ENCODE results near the gene IQSEC3.

Gene IQSEC3

DNA sequence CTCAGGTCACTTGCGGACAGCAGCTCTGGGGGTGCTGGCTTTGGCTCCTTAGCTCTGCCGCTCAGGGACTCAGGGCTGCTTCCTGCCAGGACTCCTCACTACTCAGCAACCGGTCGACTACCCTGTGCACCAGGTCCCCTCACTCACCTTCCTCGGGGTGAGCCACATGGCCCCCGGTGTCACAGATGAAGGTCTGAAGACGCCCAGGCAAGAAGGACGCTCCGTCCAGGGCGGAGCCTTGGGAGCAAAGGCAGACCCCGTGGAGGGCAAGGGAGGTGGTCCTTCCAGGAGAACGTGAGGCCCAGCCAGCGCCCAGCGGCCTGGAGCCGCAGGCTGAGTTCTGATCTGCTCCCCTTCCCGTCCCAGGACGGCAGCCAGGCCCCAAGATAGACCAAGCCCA is 115.4 kb downstream of the IQSEC3 start (continued):
- TF ChIP-seq, protein P1, sequence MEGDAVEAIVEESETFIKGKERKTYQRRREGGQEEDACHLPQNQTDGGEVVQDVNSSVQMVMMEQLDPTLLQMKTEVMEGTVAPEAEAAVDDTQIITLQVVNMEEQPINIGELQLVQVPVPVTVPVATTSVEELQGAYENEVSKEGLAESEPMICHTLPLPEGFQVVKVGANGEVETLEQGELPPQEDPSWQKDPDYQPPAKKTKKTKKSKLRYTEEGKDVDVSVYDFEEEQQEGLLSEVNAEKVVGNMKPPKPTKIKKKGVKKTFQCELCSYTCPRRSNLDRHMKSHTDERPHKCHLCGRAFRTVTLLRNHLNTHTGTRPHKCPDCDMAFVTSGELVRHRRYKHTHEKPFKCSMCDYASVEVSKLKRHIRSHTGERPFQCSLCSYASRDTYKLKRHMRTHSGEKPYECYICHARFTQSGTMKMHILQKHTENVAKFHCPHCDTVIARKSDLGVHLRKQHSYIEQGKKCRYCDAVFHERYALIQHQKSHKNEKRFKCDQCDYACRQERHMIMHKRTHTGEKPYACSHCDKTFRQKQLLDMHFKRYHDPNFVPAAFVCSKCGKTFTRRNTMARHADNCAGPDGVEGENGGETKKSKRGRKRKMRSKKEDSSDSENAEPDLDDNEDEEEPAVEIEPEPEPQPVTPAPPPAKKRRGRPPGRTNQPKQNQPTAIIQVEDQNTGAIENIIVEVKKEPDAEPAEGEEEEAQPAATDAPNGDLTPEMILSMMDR (tag by site-specific recombination; IDR thresholded peaks at IDR 0.05) = no peak
- no peak for TF ChIP-seq OSR2 (tag by site-specific recombination; IDR thresholded peaks at IDR 0.05)

DNA sequence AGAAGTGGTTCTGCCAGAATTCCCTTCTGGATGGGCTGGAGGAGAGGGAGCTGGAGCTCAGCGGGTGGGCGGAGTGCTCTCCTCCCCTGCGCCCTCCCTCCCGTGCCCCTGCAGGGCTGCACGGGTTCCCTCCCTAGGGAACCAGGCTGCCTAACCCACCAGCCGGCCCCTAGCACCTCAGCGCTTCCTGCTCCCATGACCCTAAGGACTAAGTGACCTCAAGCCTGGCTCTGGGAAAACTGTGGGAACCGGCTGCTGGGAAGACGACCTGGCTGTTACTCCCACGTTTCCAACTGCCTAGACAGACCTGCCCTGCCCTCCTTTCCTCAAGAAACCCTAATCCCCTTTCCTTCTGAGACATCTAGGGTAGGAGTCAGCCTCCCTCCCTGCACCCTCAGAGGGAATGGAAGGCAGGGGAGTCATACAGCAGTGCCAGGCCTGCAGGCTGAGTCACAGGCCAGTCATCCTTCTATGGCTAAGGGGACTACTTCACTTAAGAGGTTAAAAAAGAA is 115.9 kb downstream of the IQSEC3 start:
- ChIA-PET POLR2A (no interaction called here), CTCF (no interaction called here)
- Histone ChIP-seq H3K4me1 (ENCODE audit: control insufficient read depth, insufficient read depth, low read length) (no peaks in the 10 kb centered on the region), H3K9me3 (ENCODE audit: control insufficient read depth, insufficient read depth, low read depth, low read length) (no peaks in the 10 kb centered on the region), H3K4me3 (ENCODE audit: low read depth, low read length) (no peak overlapping the region), H3K27ac (ENCODE audit: extremely low read depth, low read depth, low read length) (no peak overlapping the region), H3K36me3 (ENCODE audit: control insufficient read depth in 2 of 2, insufficient read depth in 1 of 2, low read length in 2 of 2) (no peaks in the 10 kb centered on the region)
- 0 out of 2 replicates have a peak, but pooled peaks have one; percentile 34 for TF ChIP-seq WT1 (tag by site-specific recombination; IDR thresholded peaks at IDR 0.05)
- TF ChIP-seq ZFHX2 (tag by site-specific recombination; conservative IDR thresholded peaks at IDR 0.05) = peak; percentile 36
- TF ChIP-seq ZIC2 (tag by site-specific recombination; IDR thresholded peaks at IDR 0.05) = peak; percentile 52
- no peak for TF ChIP-seq SALL2 (tag by site-specific recombination; IDR thresholded peaks at IDR 0.05; ENCODE audit: borderline replicate concordance)

DNA sequence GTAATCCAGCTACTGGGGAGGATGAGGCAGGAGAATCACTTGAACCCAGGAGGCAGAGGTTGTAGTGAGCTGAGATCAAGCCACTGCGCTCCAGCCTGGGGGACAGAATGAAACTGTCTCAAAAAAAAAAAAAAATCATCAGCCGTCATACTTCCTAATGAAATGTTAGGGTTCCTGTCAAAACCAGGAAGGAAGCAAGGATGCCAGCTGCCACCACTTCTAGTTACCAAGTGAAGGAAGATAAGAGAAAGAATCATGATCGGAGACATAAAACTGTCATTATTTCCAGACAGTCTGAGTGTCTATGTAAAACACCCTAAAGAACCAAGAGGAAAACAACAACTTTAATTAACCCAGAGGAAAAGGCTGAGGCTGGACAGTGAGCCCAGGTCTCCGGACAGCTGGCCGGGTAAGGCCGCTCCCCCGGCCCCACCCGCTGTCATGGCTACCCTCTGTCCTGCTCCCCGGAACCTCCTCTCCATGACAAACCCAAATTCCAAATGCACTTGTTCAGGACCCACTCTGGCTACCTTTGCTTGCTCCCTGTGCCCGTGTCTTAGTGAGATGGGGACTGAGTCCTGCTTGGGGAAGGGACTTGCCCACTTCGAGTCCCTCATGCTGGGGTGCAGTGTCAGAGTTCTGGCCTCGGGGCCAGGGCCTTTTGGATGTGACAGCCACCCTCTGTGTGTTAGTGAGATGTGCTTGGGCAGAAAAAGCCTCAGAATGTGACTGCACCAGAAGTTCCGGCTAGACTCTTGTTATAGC is 118.4 kb downstream of the IQSEC3 start:
- H3K9me3 ChIP-seq (ENCODE audit: control insufficient read depth, insufficient read depth, low read depth, low read length) = no peaks in the 10 kb centered on the region
- no peaks in the 10 kb centered on the region for H3K4me1 ChIP-seq (ENCODE audit: control insufficient read depth, insufficient read depth, low read length)
- ChIA-PET POLR2A (no interaction called here), CTCF (interaction anchor here (0.6 kb wide), 1 partner anchor 33 kb away, joined by 4 read pairs; no protein-coding TSS in a partner anchor)
- TF ChIP-seq GLI4 (tag by site-specific recombination; IDR thresholded peaks at IDR 0.05) (no peak), ZNF560 (tag by site-specific recombination; IDR thresholded peaks at IDR 0.05; ENCODE audit: borderline replicate concordance) (no peak), ZNF626 (tag by site-specific recombination; IDR thresholded peaks at IDR 0.05) (no peak)
- TF ChIP-seq, protein P2, sequence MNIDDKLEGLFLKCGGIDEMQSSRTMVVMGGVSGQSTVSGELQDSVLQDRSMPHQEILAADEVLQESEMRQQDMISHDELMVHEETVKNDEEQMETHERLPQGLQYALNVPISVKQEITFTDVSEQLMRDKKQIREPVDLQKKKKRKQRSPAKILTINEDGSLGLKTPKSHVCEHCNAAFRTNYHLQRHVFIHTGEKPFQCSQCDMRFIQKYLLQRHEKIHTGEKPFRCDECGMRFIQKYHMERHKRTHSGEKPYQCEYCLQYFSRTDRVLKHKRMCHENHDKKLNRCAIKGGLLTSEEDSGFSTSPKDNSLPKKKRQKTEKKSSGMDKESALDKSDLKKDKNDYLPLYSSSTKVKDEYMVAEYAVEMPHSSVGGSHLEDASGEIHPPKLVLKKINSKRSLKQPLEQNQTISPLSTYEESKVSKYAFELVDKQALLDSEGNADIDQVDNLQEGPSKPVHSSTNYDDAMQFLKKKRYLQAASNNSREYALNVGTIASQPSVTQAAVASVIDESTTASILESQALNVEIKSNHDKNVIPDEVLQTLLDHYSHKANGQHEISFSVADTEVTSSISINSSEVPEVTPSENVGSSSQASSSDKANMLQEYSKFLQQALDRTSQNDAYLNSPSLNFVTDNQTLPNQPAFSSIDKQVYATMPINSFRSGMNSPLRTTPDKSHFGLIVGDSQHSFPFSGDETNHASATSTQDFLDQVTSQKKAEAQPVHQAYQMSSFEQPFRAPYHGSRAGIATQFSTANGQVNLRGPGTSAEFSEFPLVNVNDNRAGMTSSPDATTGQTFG (tag by site-specific recombination; IDR thresholded peaks at IDR 0.05; ENCODE audit: borderline replicate concordance) = no peak
- TF ChIP-seq, protein P3, sequence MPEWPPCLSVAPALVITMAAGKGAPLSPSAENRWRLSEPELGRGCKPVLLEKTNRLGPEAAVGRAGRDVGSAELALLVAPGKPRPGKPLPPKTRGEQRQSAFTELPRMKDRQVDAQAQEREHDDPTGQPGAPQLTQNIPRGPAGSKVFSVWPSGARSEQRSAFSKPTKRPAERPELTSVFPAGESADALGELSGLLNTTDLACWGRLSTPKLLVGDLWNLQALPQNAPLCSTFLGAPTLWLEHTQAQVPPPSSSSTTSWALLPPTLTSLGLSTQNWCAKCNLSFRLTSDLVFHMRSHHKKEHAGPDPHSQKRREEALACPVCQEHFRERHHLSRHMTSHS (tag by site-specific recombination; IDR thresholded peaks at IDR 0.05) = no peak
- H3K36me3 ChIP-seq (ENCODE audit: control insufficient read depth in 2 of 2, insufficient read depth in 1 of 2, low read length in 2 of 2) = no peaks in the 10 kb centered on the region
- H3K27ac ChIP-seq (ENCODE audit: extremely low read depth, low read depth, low read length) = no peak overlapping the region
- no peak overlapping the region for H3K4me3 ChIP-seq (ENCODE audit: low read depth, low read length)

DNA sequence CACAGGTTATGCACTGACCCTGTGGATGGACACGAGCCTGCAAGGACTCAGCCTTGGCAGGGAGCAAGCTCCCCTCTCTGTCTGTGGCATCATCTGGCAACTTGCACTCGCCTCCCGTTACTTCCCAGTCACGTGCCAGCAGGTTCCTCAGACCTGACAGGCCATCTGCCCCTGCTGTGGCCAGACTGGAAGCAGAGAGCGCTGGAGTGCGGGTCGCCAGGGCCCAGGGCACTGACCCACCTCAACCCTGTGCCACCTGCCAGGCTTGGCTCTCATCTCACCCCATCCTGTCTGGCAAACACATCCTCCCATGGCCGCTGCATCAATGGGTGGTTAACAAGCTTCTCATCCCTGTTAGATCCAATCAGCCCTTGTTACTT is 119.0 kb downstream of the IQSEC3 start:
- ChIA-PET POLR2A (no interaction called here), CTCF (interaction anchor here (0.6 to 1.0 kb wide), 2 partner anchors 33 to 37 kb away, joined by 3 to 4 read pairs; no protein-coding TSS in a partner anchor)
- H3K36me3 ChIP-seq (ENCODE audit: control insufficient read depth in 2 of 2, insufficient read depth in 1 of 2, low read length in 2 of 2) = no peaks in the 10 kb centered on the region
- no peak overlapping the region for H3K27ac ChIP-seq (ENCODE audit: extremely low read depth, low read depth, low read length)
- TF ChIP-seq ZNF266 (tag by site-specific recombination; IDR thresholded peaks at IDR 0.05; ENCODE audit: low read depth) (no peak), ZNF529 (tag by site-specific recombination; IDR thresholded peaks at IDR 0.05; ENCODE audit: insufficient replicate concordance) (no peak), ZNF155 (tag by site-specific recombination; IDR thresholded peaks at IDR 0.05) (no peak), ZNF341 (tag by site-specific recombination; IDR thresholded peaks at IDR 0.05; ENCODE audit: low read depth) (no peak), GLIS1 (tag by site-specific recombination; IDR thresholded peaks at IDR 0.05) (no peak), SETDB1 (IDR thresholded peaks at IDR 0.05; ENCODE audit: insufficient read length, low read length) (no peak)
- TF ChIP-seq, protein P4, sequence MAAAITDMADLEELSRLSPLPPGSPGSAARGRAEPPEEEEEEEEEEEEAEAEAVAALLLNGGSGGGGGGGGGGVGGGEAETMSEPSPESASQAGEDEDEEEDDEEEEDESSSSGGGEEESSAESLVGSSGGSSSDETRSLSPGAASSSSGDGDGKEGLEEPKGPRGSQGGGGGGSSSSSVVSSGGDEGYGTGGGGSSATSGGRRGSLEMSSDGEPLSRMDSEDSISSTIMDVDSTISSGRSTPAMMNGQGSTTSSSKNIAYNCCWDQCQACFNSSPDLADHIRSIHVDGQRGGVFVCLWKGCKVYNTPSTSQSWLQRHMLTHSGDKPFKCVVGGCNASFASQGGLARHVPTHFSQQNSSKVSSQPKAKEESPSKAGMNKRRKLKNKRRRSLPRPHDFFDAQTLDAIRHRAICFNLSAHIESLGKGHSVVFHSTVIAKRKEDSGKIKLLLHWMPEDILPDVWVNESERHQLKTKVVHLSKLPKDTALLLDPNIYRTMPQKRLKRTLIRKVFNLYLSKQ (tag by site-specific recombination; IDR thresholded peaks at IDR 0.05; ENCODE audit: borderline replicate concordance) = no peak
- TF ChIP-seq, protein P5, sequence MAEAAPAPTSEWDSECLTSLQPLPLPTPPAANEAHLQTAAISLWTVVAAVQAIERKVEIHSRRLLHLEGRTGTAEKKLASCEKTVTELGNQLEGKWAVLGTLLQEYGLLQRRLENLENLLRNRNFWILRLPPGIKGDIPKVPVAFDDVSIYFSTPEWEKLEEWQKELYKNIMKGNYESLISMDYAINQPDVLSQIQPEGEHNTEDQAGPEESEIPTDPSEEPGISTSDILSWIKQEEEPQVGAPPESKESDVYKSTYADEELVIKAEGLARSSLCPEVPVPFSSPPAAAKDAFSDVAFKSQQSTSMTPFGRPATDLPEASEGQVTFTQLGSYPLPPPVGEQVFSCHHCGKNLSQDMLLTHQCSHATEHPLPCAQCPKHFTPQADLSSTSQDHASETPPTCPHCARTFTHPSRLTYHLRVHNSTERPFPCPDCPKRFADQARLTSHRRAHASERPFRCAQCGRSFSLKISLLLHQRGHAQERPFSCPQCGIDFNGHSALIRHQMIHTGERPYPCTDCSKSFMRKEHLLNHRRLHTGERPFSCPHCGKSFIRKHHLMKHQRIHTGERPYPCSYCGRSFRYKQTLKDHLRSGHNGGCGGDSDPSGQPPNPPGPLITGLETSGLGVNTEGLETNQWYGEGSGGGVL (tag by site-specific recombination; IDR thresholded peaks at IDR 0.05) = no peak
- no peaks in the 10 kb centered on the region for H3K9me3 ChIP-seq (ENCODE audit: control insufficient read depth, insufficient read depth, low read depth, low read length)
- H3K4me1 ChIP-seq (ENCODE audit: control insufficient read depth, insufficient read depth, low read length) = no peaks in the 10 kb centered on the region
- H3K4me3 ChIP-seq (ENCODE audit: low read depth, low read length) = no peak overlapping the region
